Sigmoid colon (tissue), 4 donors: Measurements from ENCODE around the gene EID2B.

Source experiments
- CTCF ChIP-seq, 4 experiments: fragments of 450-650 bp in 3 of 4; fragments of 200-600 bp in 1 of 4; IDR thresholded peaks; one replicate each; pipeline ENCODE4 v1.5.1; 2016 to 2019; ENCODE audit warnings: antibody characterized with exemption in 4 of 4, mild to moderate bottlenecking in 3 of 4, moderate library complexity in 2 of 4
- EP300 ChIP-seq, 4 donors: sonication (generic); formaldehyde crosslinking; IDR thresholded peaks; one replicate each; pipeline ENCODE4 v1.6.1; 2017; ENCODE audit warnings: antibody characterized with exemption in 4 of 4
- POLR2A ChIP-seq, 2 donors: fragments of 450-650 bp; IDR thresholded peaks; one replicate each; pipeline ENCODE4 v1.6.1; 2016; ENCODE audit warnings: antibody characterized with exemption in 2 of 2, mild to moderate bottlenecking in 2 of 2, moderate library complexity in 2 of 2

- TF ChIP-seq POLR2A (IDR thresholded peaks at IDR 0.05) (no peak), CTCF (IDR thresholded peaks at IDR 0.05) (no peak), EP300 (IDR thresholded peaks at IDR 0.05) (no peak)
Observed at GRCh38 chr19:39555883-39556282, 23.2 kb upstream of the EID2B start.
